ENCODE data around the gene HOXC4.
"Not testable (repeated sequence)": the region's sequence is repeated elsewhere in the genome, so short reads cannot be mapped to it uniquely, and the experiment has no call there.

HOXC4 gene

GRCh38 chr12:54058128-54058768, 4.6 kb downstream of the HOXC4 start:
- no peak for DNase-seq (ENCODE audit: low spot score)

- no peak for DNase-seq (ENCODE audit: low spot score)
Observed at GRCh38 chr12:54059668-54060067, 6.0 kb downstream of the HOXC4 start.

GRCh38 chr12:54060174-54060974, 6.7 kb downstream of the HOXC4 start:
- DNase-seq (ENCODE audit: low spot score) = no peak

- DNase-seq (ENCODE audit: low spot score) = no peak
Observed at GRCh38 chr12:54060975-54061778, 7.5 kb downstream of the HOXC4 start.

GRCh38 chr12:54065677-54066076, 12.0 kb downstream of the HOXC4 start:
- no peak for DNase-seq (ENCODE audit: low spot score)

- no peak for DNase-seq (ENCODE audit: low spot score)
Observed at GRCh38 chr12:54066408-54066807, 12.8 kb downstream of the HOXC4 start.

GRCh38 chr12:54068418-54069070, 14.9 kb downstream of the HOXC4 start:
- no peak for DNase-seq (ENCODE audit: low spot score)

GRCh38 chr12:54071942-54072341, 18.3 kb downstream of the HOXC4 start:
- no peak for DNase-seq (ENCODE audit: low spot score)

- no peak for DNase-seq (ENCODE audit: low spot score)
Observed at GRCh38 chr12:54074308-54074707, 20.7 kb downstream of the HOXC4 start.

- DNase-seq (ENCODE audit: low spot score) = no peak
Observed at GRCh38 chr12:54075409-54075808, 21.8 kb downstream of the HOXC4 start.

- DNase-seq (ENCODE audit: low spot score) = no peak
Observed at GRCh38 chr12:54075974-54076373, 22.3 kb downstream of the HOXC4 start.

- not testable (repeated sequence) for DNase-seq (ENCODE audit: low spot score)
Observed at GRCh38 chr12:54077843-54078242, 24.2 kb downstream of the HOXC4 start.

- not testable (repeated sequence) for DNase-seq (ENCODE audit: low spot score)
Observed at GRCh38 chr12:54079115-54079514, 25.5 kb downstream of the HOXC4 start.

- not testable (repeated sequence) for DNase-seq (ENCODE audit: low spot score)
Observed at GRCh38 chr12:54080008-54080924, 26.6 kb downstream of the HOXC4 start.

- peak; percentile 8 for DNase-seq (ENCODE audit: low spot score)
Observed at GRCh38 chr12:54081053-54081514, 27.4 kb downstream of the HOXC4 start.

- DNase-seq (ENCODE audit: low spot score) = peak; percentile 12
Observed at GRCh38 chr12:54081581-54082396, 28.2 kb downstream of the HOXC4 start.

GRCh38 chr12:54082397-54082892, 28.8 kb downstream of the HOXC4 start:
- peak; percentile 30 for DNase-seq (ENCODE audit: low spot score)

GRCh38 chr12:54088011-54088410, 34.4 kb downstream of the HOXC4 start:
- not testable (repeated sequence) for DNase-seq (ENCODE audit: low spot score)

- DNase-seq (ENCODE audit: low spot score) = not testable (repeated sequence)
Observed at GRCh38 chr12:54089465-54089864, 35.8 kb downstream of the HOXC4 start.

- not testable (repeated sequence) for DNase-seq (ENCODE audit: low spot score)
Observed at GRCh38 chr12:54090312-54090711, 36.7 kb downstream of the HOXC4 start.

Measured in CD4-positive, alpha-beta T cell treated with Interleukin-15 for 4 hours (primary cell).